Stimulated activated CD8-positive, alpha-beta memory T cell treated with anti-CD3 and anti-CD28 coated beads, Interleukin-15, amount 100 ng/mL, for 24 hours (primary cell): Measurements from ENCODE around the gene INSL4.

ENCODE experiments used
- DNase-seq: peaks from one replicate; pipeline ENCODE4 v3.0.0-alpha.2; 2020; ENCODE audit warnings: low read depth

Gene INSL4

GRCh38 chr9:5231212-5231611, at the start of gene INSL4:
Gene INSL4, plus strand, starts transcription at chr9:5231419. Its CDS starts 105 bp downstream, at chr9:5231524.
- no peak for DNase-seq

- no peak for DNase-seq
Measured at GRCh38 chr9:5184776-5185175, 46.4 kb upstream of the INSL4 start.

- DNase-seq: no peak
Measured at GRCh38 chr9:5185220-5185840, 45.9 kb upstream of the INSL4 start, which contains the start of gene INSL6. Gene INSL6, minus strand, starts transcription at chr9:5185639. Its CDS starts 37 bp downstream, at chr9:5185602.

- no peak for DNase-seq
Measured at GRCh38 chr9:5186416-5187169, 44.6 kb upstream of the INSL4 start.

GRCh38 chr9:5188060-5188984, 42.9 kb upstream of the INSL4 start:
- DNase-seq: no peak

GRCh38 chr9:5191985-5192384, 39.2 kb upstream of the INSL4 start:
- DNase-seq: no peak

GRCh38 chr9:5193345-5193744, 37.9 kb upstream of the INSL4 start:
- no peak for DNase-seq

GRCh38 chr9:5195463-5195862, 35.8 kb upstream of the INSL4 start:
- DNase-seq: no peak

GRCh38 chr9:5205071-5205470, 26.1 kb upstream of the INSL4 start:
- DNase-seq: no peak

GRCh38 chr9:5230554-5230953, 665 bp upstream of the INSL4 start:
- no peak for DNase-seq

GRCh38 chr9:5263351-5264218, 32.4 kb downstream of the INSL4 start:
- DNase-seq: no peak

- no peak for DNase-seq
Measured at GRCh38 chr9:5264219-5264595, 33.0 kb downstream of the INSL4 start.

GRCh38 chr9:5265939-5266338, 34.7 kb downstream of the INSL4 start:
- DNase-seq: no peak

GRCh38 chr9:5269249-5269715, 38.1 kb downstream of the INSL4 start:
- DNase-seq: no peak

- DNase-seq: no peak
Measured at GRCh38 chr9:5274770-5275169, 43.6 kb downstream of the INSL4 start.

GRCh38 chr9:5278486-5278885, 47.3 kb downstream of the INSL4 start:
- no peak for DNase-seq
